Hematopoietic multipotent progenitor cell treated with erythropoietin and hydrocortisone succinate and interleukin-3 and kit ligand, for 15 days (in vitro differentiated cells): ENCODE measurements around the gene MKLN1.
"Not testable (repeated sequence)": the region's sequence is repeated elsewhere in the genome, so short reads cannot be mapped to it uniquely, and the experiment has no call there.

Experiments
- DNase-seq: peaks from one replicate; pipeline ENCODE4 v3.0.0-alpha.2; 2015; ENCODE audit warnings: low spot score

The MKLN1 gene

DNA sequence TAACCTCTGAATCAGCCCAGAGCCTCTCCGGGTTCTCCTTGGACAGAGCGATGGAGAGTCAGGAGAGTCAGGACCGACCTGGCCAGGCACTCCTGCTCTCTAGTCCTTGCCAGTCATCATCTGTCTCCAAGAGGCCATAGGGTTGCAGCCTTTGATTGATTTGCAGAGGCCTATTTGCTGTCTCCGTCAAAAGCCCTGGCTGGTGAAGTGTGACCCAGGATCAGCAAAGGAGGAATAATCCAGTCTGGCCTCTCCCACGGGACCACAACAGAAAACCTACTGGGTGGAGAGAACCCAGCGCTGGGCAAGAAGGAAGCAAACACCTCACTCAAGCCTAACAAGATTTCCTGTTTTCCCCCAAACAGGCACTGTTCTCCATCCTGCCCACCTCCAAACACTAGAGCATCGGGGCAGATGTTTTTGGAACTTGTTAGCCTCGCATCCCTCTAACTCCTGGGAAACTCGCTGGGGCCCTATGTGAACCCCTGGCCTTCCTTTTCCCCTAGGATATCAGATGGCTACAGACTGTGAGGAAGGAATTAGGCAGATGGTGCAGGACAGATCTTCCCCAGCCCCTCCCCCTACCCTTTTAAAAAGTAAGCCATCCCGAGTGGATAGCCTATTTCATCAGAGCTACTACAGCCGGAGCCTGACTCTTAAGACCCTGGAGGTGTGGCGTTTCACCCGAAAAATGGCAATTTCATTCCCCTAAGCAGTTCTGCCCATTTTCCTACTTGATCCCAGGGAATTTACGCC lies 174.4 kb downstream of the MKLN1 start:
- DNase-seq: no peak

DNA sequence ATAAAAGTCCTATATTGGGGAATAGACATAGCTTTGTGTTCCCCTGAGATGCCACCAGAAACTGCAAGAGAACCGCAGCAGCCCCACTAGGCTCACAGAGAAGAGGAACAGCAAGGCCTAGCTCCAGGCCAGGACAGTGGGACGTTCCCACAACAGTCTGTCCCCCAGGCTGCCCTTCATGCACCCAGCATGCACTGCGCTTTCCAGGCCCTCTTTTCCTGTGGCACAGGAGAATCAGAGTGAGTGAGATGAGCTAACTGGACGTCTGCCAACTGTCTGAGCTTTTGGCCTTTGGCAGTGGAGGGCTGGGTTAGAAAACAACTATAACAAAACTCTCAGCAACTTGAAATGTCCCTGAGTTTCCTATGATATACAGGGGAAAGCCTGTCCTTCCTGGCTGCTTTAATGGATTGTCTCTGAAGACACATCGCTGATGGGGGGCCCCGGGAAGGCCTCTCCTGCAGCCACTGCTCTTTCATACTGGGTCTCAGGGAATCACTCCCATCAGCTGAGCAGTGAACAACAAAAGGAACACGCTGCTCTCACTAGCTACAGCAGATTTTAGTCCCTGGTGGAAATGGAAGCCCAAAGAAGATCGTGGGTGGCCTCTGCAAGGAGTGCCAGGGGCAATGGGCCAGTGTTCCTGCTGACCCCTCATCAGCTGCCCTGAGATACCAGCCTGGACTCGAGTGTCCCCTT lies 175.3 kb downstream of the MKLN1 start:
- DNase-seq: no peak

DNA sequence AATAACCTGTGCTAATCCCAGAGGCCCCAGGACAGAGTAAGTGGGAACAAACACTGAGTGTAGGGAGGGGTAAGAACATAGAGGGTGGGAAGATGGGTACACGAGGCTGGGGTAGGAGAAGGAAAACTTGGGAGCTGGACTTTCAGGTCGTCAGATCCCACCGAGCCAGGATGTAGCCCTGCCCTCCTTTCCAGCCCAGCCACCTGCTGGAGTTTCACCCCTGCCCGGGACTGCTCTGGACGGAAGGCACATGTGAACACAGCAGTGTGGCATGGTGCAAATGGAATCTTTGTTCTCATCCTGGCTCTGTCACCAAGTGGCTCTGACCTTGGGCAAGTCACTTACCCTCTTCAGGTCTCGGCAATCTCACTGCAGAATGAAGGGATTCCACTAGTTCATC lies 176.0 kb downstream of the MKLN1 start:
- no peak for DNase-seq

GRCh38 chr7:131504157-131504899 lies 176.7 kb downstream of the MKLN1 start:
- DNase-seq: no peak

DNA sequence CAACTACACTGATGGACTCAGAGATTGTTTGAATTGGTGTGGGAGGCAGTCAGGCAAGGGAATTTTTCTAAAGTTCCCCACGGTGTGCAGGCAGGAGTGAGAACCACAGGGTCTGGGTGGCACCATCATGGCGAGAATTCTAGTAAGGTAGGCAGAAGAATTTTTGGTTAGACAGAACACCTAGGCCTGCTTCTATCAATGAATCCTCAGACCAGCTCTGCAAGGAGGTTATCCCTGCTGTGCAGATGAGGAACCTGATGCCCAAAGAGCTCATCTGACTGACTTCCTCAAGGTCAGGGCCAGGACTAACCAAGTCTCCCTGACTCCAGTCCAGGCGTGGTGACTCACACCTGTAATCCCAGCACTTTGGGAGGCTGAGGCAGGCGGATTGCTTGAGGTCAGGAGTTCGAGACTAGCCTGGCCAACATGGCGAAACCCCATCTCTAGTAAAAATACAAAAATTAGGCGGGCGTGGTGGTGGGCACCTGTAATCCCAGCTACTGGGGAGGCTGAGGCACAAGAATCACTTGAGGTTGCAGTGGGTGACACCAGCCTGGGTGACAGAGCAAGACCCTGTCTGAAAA lies 177.5 kb downstream of the MKLN1 start:
- DNase-seq: not testable (repeated sequence)

DNA sequence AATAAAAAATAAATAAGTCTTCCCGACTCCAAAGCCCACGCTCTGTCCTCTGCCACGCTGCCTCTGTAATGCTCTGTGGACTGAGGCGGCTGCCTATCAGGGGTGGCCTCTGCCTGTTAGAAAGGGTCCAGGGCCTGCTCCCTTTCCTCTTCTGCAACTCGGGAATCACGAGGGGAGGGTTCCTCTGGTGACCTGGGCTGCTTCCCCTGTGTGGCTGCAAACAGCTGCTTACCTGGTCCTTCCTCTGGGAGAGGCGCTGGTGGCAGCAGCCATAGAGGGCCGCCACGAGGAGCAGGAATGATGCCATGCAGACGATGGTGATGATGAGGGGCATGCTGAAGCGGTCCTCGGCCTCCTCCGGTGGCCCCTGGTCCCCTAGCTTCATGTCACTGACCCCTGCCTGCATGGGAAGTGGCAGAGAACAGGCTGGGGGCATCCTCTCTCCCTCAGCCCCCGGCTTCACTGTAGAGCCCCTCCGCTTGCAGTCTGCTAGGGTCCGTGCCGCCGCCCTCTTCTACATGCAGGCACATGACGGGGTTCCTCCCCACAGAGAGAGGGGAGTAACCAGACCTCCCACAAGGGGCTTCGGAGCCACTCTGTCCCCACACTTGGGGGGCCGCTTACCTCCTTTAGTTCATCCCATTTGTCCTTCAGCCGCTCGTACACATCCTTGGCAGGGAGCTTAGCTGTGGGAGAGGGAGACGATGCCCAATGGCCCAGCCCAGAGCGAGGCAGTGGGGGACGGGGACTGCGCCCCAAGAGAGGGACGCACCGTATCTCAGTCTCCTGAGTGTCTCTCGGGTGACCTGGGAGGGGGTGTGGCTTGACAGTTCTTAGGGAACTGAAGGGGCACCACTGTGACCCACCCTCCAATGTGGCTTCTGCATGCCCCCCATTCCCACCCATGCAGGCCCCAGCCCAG lies 178.2 kb downstream of the MKLN1 start:
- DNase-seq: no peak

DNA sequence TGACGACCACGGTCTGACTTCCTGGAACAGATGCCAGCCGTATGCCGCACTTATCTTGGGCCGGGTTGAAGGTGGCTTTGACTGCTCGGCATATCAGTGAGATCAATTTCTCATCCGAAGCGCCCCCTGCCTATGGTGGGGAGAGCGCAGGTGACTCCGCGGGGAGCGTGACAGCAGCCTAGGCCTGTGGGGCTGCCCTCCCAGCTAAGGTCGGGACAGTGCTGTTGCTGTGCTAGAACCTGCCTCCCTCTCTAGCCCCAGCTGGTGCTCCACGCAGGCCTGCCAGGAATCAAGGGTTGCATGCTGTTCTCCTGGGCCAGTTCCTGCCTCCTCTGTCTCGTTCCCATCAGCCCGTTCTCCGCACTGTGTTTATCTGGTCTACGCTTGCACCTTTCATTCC lies 178.9 kb downstream of the MKLN1 start:
- no peak for DNase-seq

DNA sequence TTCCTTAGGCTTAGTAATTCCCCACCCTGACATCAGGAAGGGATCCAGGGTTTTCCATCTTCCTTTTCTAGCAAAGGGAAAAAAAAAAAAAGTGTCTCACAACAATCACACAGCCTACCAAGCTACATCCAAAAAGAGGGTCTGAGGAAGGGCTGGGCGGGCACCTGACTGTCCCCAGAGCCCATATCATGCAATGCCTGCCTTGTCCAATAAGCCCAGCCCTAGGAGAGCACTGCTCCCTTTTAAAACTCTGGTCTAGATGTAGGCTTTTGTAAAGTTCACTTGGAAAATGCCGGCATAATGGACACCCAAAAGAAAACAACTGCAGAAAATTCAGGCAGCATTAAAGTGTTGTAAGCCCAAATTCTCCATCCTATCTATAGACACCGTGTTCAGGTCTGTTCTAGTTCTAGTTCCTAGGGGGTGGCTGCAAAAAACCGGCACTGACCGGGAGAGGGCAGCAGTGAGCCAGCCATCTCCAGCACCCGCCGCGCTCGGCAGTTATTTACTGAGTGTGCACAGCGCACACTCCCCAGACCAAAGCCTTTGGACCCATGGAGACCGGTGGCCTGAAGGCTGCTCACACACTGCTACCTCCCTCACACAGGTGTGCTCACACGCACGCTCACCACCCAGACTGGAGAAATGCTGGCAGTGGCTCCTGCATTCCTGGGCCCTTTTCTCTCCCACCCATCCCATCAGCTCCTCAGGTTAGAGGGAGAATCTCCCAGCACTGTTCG lies 180.1 kb downstream of the MKLN1 start:
- DNase-seq: peak; percentile 69

DNA sequence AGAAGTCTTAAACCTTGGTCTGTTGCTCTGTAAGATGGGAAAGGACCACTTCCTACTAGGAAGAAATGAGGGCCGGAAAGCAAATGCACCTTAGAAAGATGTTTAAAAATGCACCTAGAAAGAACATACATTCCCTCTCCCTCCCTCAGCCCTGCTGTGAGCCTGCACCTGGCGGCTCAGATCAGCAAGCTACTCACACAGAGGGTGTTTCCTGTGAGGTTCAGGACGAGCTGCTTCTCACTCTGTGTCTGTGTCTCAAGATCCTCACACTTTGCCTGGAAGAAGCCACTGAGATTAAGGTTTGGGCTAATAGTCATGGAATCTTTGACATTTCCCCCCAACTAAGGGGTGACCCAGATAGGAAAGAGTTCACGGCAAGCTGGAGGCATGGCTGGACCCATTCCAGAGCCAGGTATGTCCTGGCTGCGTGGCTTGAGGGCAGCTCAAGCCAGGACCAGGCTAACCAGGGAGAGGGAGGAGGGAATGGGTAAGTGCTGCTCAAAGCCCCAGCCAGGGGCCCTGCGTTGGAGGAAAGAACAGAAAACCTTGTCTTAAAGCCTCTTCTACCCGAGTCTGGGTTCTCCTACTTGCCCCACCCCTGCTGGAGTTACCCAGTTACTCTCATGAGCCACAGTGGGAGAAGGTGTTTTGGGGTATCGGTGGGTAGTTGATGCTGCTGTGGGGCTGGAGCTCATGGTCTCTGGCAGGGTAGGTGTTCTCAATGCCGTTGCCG lies 181.2 kb downstream of the MKLN1 start:
- no peak for DNase-seq

- DNase-seq: no peak
Measured at GRCh38 chr7:131509781-131510180, 182.1 kb downstream of the MKLN1 start.

GRCh38 chr7:131511071-131511470 lies 183.4 kb downstream of the MKLN1 start:
- DNase-seq: no peak

DNA sequence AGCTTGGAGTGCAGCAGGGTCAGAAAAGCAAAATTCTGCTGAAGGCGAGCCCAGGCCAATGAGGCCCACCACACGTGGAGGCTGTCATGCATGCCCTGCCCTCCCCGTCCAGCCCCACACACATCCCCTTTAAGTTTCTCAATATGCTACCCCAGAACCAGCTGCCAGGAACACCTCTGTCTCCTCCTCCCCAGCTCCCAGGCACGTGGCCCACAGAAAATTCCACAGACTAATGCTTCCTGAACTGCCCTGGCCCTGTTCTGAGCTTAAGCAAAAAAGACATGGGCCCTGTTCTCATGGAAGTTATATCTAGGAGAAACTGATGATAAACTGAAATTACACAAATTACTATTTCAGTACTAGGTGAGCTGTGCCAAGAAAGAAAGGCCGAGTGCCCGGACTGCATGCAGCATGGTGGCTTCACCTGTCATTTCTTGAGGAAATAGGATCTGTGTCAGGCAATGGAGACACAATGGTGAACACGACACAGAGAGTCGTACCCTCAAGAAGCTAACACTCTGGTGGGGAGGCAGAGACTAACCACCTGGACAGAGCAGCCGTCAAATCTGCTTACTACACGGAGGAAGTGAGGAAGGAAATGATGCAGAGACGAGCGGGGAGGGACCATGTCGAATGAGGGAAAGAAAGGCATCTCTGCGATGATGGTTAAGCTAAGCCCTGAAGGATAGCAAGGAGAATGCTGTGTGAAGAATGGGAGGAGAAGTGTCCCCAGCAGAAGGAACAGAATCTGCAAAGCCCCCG lies 184.3 kb downstream of the MKLN1 start:
- no peak for DNase-seq

DNA sequence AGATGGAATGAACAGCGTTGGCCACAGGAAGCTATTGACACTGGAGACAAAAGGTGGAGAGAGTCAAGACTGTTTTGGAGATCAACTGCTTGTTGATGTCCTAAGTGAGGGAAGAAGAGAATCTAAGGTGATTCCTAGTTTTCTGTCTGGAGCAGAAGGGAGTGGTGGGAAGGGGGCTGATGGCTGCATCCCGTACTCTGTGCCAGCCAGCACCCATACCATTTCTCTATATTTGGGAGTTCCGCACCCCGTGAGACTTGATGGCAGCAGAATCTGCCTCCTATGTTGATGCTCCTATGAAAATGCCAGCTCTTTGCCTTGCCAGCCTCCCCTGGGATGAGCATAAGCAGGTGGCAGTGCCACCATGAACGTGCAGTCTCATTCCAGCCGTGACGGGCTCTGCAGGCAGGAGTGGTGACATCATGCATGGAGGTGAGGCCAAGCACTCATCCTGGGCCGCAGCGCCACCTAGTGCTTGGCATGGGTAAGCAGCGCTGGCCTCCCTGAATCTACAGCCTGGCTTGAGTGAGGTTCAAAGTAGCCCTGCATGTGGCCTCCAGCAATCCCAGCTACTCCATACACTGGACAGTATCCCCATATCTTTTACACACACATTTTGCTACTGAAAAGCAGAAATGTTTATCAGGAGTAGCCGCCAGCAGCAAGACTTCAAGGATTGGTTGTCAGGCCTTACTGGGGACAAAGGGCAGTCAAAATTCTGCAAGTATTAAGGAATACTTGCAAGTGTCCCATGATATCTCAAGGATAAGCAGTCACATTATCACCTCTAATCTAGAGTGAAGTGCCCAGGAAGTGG lies 185.8 kb downstream of the MKLN1 start:
- peak; percentile 85 for DNase-seq

GRCh38 chr7:131515471-131515870 lies 187.8 kb downstream of the MKLN1 start:
- DNase-seq: not testable (repeated sequence)

- no peak for DNase-seq
Measured at GRCh38 chr7:131517218-131517923, 189.7 kb downstream of the MKLN1 start.

DNA sequence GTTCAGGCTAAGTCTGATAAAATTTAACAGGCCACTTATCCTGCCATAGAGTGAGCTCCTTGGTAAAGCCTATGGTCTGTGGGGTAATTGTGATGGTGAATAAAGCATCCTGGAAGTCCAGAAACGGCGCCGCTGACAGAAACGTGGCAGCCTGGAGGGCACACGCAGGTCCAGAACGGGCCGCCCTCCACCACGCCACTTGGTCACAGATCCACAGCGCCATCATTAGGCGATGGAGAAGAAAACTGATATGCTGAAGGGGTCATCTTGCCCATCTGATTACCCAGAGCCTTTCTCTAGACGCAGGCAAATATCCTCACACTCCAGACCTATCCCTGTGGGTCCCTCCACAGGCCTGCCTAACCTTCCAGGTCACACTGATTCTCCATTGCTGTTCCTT lies 190.9 kb downstream of the MKLN1 start:
- DNase-seq: no peak

DNA sequence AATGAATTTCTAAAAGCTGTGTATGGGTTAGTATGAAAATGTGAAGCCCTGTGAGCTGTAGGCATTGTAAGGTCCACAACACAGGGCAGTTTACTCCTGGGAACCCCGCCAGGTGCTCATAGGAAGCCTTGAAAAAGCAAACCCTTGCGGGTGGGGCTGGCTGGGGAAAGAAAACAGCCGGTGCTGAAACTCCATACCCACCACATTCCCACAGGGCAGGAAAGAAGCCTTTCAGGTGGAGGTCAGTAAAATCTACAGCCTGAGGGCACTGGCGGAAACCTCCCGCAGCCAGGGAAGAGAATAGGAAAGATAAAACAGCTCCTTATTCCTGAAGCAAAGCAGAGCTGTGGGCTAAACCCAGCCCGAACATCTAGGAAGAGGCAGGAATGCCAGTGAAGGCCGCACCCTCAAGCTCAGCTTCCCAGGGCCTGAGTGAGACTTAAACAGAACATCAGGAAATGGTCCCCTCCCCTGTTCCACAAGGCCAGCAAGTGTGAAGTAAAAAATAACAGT lies 194.0 kb downstream of the MKLN1 start:
- DNase-seq: no peak
